ENCODE results near the gene MAG.

The MAG gene, protein sequence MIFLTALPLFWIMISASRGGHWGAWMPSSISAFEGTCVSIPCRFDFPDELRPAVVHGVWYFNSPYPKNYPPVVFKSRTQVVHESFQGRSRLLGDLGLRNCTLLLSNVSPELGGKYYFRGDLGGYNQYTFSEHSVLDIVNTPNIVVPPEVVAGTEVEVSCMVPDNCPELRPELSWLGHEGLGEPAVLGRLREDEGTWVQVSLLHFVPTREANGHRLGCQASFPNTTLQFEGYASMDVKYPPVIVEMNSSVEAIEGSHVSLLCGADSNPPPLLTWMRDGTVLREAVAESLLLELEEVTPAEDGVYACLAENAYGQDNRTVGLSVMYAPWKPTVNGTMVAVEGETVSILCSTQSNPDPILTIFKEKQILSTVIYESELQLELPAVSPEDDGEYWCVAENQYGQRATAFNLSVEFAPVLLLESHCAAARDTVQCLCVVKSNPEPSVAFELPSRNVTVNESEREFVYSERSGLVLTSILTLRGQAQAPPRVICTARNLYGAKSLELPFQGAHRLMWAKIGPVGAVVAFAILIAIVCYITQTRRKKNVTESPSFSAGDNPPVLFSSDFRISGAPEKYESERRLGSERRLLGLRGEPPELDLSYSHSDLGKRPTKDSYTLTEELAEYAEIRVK

DNA sequence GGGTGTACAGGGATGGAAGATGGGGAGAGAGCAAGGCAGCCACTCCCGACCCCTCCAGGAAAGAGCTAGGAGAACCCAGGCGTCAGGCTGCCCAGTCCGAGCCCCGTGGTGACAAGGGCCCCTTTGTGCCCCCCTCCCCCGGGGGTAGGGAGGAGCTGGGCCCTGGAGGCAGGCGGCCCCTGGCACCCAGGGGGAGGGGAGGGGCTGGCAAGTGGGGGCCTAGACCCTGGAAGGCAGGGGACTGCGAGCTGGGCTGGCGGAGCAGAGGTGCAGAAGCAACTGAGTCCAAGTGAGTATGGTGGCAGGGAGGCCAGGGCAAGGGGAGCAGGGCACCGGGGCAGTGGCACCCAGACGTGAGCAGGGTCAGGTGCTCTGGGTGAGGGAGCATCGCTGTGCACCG is at the start of gene MAG:
TSS of gene MAG (plus strand) at position 246 of the 400 bp plus-strand sequence. CDS start 3,248 bp downstream, outside the sequence.
- no peak for DNase-seq (ENCODE audit: low read depth)

GRCh38 chr19:35246466-35247092 is 45.4 kb upstream of the MAG start:
- DNase-seq (ENCODE audit: low read depth), result no peak

GRCh38 chr19:35247526-35248309 is 44.2 kb upstream of the MAG start:
- DNase-seq (ENCODE audit: low read depth), result no peak

DNA sequence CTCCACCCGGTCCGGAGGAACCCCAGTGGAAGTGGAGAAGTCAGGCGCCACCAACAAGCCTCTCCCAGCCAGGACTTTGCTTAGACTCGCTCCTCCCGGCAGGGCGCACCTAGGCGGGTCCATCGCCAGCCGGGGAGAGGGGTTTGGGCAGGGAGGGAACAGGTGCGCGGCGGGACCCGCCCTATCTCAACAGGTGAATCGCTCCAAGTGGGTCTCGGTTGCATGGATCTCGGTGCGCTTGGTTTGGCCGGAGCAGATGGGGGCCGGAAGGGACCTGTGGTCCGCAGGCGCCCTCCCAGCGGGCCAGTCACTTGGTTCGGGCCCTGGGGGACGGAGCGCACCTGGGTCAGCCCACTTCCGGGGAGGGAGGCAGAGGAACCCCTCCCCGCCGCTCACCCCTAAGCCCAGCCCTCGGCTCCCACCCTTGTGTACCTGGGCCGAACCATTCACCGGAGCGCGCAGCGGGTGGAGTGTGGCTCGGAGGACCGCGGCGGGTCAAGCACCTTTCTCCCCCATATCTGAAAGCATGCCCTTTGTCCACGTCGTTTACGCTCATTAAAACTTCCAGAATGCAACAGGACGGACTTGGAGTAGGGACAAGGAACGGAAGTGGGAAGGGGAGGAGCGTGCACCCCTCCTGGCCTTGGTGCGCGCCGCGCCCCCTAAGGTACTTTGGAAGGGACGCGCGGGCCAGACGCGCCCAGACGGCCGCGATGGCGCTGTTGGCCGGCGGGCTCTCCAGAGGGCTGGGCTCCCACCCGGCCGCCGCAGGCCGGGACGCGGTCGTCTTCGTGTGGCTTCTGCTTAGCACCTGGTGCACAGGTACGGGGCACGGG is 43.4 kb upstream of the MAG start, which contains the start of gene LSR:
TSS of gene LSR (plus strand) at position 693 of the 836 bp plus-strand sequence. CDS start at position 714, 21 bp downstream.
- DNase-seq (ENCODE audit: low read depth), result no peak

- DNase-seq (ENCODE audit: low read depth), result no peak
Measured at GRCh38 chr19:35249146-35249847, 42.7 kb upstream of the MAG start.

DNA sequence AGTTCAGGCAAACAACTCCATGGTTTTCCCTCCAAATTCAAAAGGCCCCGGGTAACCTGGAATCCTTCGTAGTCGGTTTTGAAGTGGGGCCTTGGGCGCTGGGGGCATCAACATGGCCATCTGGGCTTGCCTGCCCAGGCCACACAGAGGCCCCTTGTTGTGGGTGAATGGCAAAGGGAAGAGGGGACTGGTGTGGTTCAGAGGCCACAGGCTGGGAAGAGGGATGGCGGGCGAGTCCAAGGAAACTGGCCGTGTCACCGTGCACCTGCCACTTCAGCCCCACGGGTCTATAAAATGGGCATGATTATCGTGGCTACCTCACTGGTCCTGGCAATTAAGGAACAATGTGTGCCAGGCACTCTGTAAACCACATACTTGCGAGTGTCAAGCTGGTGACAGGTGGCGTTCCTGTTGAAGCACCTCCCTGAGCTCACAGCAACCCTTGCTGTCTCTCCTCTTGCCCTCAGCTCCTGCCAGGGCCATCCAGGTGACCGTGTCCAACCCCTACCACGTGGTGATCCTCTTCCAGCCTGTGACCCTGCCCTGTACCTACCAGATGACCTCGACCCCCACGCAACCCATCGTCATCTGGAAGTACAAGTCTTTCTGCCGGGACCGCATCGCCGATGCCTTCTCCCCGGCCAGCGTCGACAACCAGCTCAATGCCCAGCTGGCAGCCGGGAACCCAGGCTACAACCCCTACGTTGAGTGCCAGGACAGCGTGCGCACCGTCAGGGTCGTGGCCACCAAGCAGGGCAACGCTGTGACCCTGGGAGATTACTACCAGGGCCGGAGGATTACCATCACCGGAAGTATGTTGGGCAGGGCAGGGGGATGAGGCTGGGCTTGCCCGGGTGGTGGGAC is 41.9 kb upstream of the MAG start:
- DNase-seq (ENCODE audit: low read depth), result no peak

- no peak for DNase-seq (ENCODE audit: low read depth)
Measured at GRCh38 chr19:35251456-35251855, 40.5 kb upstream of the MAG start.

DNA sequence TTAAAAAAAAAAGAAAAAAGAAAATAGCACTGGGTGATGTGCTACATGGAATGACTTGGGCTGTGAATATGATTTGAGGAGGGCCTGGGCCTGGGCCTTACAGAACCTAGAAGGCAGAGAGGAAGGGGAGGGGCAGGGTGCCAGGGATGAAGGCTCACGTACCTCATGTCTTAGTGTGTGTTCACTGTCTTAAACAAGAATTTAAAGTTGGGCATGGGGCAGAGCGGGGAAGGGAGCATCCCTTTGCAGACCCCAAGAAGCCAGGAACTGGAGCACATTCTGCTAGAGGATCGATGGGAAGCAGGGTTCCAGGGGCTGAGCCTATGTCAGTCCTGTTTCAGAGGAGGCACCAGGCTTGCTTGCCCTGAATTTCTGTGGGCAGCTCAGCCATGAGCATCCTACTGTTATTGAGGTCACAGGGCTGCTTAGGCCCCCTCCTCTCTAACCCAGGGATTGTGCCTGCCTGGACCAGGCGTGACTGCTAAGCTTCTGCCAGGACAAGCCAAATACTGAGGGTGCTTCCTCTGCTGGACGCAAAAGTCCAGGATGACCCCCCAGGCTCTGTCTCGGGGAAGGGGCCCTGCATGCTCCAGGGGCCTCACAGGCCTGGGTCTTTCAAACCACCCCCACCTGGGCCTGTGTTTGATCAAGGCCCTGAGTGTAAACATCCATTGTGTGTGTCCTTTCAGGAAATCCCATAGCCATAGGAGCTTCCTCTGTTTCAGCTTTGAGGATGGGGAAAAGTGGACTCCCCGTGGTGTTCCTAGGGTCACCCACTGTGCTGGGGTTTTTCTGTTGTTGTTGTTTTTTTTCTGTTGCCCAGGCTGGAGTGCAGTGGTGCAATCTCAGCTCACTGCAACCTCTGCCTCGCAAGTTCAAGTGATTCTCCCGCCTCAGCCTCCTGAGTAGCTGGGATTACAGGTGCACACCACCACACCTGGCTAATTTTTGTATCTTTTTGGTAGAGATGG is 38.4 kb upstream of the MAG start:
- no peak for DNase-seq (ENCODE audit: low read depth)

DNA sequence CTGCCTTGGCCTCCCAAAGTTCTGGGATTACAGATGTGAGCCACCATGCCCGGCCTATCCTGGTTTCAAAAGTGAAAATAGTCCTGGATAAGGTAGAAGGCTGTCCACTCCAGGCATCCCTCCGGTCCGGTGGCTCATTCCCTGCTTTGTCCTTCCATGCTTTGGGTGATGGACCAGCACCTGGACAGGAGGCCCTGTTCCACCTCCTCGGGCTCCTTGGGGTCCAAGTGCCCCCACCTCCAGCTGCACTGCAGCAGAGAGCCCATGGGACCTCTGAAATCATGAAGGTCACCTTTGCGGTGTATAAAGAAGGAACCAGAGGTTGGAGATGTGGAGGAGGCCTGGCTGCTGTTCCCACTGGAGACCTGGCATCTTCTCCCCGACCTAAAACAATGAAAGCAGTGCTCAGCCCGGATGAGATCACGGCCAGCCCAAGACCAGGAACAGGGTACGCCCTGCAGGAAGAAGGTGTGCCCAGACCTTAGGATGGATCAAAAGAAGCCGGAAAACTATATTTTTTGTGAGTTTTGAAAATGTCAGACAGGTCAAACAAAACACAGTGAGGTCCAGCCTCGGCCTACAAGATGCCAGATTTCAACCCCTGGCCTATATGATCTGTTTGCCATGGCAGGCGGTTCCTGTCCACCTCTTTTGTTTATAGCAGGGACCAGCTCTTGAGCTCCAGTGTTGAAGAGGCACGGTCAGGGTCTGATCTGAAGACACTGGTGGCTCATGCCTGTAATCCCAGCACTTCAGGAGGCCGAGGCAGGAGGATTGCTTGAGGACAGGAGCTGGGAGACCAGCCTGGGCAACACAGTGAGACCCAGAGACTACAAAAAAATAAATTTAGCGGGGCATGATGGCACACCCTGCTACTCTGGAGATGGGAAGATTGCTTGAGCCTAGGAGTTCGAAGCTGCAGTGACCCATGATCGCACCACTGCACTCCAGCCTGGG is 37.3 kb upstream of the MAG start:
- DNase-seq (ENCODE audit: low read depth), result no peak

DNA sequence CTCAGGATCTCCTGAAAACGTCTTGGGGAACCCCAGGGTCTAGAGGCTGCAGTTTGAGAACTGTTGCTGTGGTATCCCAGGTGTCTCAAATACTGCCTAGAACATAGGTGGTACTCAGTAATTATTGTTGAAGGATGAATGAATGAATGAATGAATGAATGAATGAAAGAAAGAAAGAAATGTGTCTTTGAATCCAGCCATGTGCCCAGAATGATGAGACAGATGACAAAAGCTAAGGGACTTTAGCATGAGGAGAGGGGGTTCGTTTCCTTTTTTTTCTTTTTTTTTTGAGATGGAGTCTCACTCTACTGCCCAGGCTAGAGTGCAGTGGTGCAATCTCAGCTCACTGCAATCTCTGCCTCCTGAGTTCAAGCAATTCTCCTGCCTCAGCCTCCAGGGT is 35.4 kb upstream of the MAG start:
- no peak for DNase-seq (ENCODE audit: low read depth)

- DNase-seq (ENCODE audit: low read depth), result no peak
Measured at GRCh38 chr19:35257113-35257461, 34.9 kb upstream of the MAG start.

- no peak for DNase-seq (ENCODE audit: low read depth)
Measured at GRCh38 chr19:35260694-35261304, 31.2 kb upstream of the MAG start.

GRCh38 chr19:35261356-35262100 is 30.4 kb upstream of the MAG start:
- DNase-seq (ENCODE audit: low read depth), result no peak

GRCh38 chr19:35262101-35262761 is 29.7 kb upstream of the MAG start:
- DNase-seq (ENCODE audit: low read depth), result no peak

DNA sequence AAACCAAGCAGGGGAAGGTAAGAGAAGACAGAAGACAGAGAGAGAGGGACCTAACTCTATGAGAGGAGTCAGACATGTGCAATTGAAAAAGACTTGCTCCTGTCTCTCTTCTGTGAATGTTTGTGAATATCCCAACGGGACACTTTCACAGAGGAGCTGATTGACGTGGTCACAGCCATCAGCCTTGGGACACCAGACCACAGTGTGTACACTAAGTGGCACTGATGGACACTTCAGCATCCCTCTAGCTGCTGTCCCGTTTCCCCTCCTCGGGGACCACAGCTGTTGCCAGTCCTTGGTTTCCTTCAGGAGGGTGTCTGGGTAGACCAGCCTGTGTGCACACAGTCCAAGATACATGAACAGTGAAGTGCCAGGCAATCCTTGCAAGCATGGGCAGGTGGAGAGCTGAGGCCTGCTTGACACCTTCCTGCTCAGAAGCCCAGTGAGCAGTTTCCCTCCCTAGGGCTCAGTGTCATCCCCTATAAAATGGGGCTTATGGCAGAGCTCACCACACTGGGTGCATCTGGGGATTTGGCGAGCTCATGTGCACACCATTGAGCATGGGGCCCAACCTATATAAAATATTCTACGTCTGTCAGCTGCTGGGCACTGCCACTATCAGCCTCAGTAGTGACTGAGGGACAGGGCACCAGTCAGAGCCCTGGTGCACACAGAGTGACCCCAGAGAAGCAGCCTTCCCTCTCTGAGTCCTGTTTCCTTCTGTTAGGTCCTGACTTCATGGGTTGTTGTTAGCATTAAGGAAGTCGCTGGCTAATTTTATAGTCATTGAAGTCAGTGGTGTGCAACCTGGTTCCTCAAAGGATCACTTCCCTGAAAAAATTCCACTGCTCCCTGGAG is 27.5 kb upstream of the MAG start:
- no peak for DNase-seq (ENCODE audit: low read depth)

Data from HS-27A (cell line).